ENCODE data around the gene SPRR2F.

SPRR2F gene

GRCh38 chr1:153087652-153088051, 25.7 kb downstream of the SPRR2F start:
- no peak overlapping the region for H3K27ac ChIP-seq
- no peak overlapping the region for H3K4me3 ChIP-seq

DNA sequence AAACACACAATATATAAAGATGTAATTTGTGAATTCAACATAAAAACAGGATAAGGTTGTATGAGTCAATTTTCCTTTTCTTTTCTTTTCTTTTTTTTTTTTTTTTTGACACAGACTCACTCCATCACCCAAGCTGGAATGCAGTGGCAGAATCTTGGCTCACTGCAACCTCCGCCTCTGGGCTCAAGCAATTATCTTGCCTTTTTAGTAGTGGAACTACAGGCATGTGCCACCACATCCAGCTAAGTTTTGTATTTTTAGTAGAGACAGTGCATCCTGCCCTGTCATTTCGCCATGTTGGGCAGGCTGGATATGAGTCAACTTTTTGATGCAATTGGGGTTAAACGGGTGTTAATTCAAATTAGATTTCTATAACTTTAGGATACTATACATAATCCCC, 31.6 kb downstream of the SPRR2F start:
- H3K4me3 ChIP-seq, result no peak overlapping the region
- no peak overlapping the region for H3K27ac ChIP-seq

DNA sequence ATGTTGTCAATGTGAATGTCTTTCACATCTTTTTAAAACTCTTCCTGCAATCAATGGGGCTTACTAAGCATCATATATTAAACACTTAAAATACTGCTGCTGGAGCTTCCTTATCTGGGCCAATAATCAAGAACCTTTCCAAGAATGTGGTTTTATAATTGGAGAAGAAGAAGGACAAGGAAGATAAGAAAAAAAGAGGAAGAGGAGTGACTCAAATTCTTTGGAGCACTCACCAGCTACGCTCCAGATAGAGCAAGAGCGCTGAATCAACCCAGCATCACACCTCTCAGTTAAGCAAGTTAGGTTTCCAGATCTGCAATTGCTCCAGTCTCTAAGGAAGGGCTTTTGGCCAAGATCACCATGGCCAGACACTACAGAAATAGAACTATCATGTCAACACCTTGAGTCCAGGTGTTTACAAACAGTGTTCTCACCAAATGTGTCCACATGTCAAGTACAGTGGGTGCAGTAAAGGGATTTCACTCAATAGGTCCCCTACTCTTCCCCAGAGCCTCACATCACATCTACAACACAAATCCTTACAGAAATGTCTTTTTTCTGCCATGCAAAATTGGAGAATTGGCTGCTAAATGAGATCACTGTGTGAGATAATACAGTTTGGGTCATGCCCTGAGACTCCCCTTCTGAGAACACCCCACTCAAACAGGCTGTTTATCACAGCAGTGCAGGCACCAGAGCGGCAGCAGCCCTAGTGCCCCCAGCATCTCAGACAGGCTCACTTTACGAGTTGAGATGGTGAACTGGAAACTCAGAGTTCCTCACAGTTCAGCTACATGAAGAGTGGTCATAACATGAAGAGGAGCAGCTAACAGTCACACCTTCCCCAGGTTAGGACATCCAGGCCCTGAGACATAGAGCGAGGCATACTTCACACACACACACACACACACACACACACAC, 40.2 kb downstream of the SPRR2F start:
- H3K4me3 ChIP-seq, result no peak overlapping the region
- no peak overlapping the region for H3K27ac ChIP-seq

DNA sequence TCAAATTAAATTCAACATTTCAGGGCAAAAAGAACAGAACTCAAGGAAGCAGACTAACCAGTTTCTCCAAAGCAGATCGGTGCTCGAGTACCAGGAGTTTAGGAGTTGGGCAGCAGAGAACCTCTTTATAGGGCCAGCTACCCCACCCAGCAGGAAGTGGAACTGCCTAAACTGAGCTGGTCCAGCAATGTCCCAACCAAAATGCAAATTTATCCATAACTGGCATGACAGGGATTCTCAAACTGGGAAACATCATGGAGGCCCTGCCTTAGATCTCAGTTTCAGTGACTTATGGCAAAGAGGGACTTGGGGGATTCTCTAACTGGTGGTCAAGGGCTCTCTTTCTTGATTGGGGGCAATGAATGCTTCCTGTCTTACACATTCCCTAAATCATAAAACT, 41.8 kb downstream of the SPRR2F start, which contains the start of gene SPRR2B:
SPRR2B (minus strand) TSS at position 101 of the 400 bp plus-strand sequence. CDS start 772 bp downstream, outside the sequence.
- H3K27ac ChIP-seq, result no peak within 1 kb of the TSS
- H3K4me3 ChIP-seq, result no peak within 1 kb of the TSS

- H3K4me3 ChIP-seq, result no peak overlapping the region
- no peak overlapping the region for H3K27ac ChIP-seq
Observed at GRCh38 chr1:153070243-153070642, 43.1 kb downstream of the SPRR2F start.
